B cell (primary cell): Measurements from ENCODE around the gene PET100. TPM values are rescaled to one million over a fixed set of nuclear protein-coding genes. Genes with fewer than 3 reads are reported as not detected.

Experiments used
- ATAC-seq: fragments of 200-7000 bp; cut with Tn5 transposase; one replicate; pipeline ENCODE4 v1.10.0; 2021; ENCODE audit warnings: low read depth, mild to moderate bottlenecking, moderate number of reproducible peaks, moderate library complexity
- CTCF ChIA-PET: fragments of 350-600 bp; sonication (Branson Sonifier 250); formaldehyde crosslinking; loops from one replicate; lab custom pipeline; 2021; ENCODE audit warnings: antibody characterized with exemption, inconsistent platforms; lab: Charles Lee
- POLR2A ChIA-PET: fragments of 350-600 bp; sonication (Branson Sonifier 250); formaldehyde crosslinking; loops from one replicate; lab custom pipeline; 2021; ENCODE audit warnings: antibody characterized with exemption; lab: Charles Lee
- DNase-seq: peaks from one replicate; pipeline ENCODE4 v3.0.0; 2013
- H2AFZ ChIP-seq: 2 replicates; pipeline ENCODE4 v1.6.1; 2012; ENCODE audit warnings: mild to moderate bottlenecking, low read depth, low read length; ENCODE audit not compliant: insufficient read depth, poor library complexity, severe bottlenecking
- H3K27ac ChIP-seq, 2 donors: 1 replicate in 1 of 2; 2 replicates in 1 of 2; pipeline ENCODE4 v1.5.1; 2012 to 2013; ENCODE audit warnings: low read length in 2 of 2, mild to moderate bottlenecking in 2 of 2, moderate library complexity in 1 of 2
- H3K27me3 ChIP-seq, 4 experiments: fragments of 200-600 bp in 1 of 4; sonication (generic) in 1 of 4; replicated peaks in 1 of 4; 1 replicate in 2 of 4; 2 replicates in 2 of 4; pipeline versions ENCODE4 v1.6.1 to v1.7.0; 2013 to 2016; ENCODE audit warnings: low read length in 3 of 4, mild to moderate bottlenecking in 2 of 4, mixed read lengths in 1 of 4, moderate library complexity in 1 of 4; ENCODE audit not compliant: insufficient read depth in 4 of 4, control insufficient read depth in 3 of 4; ENCODE audit errors: control extremely low read depth in 1 of 4
- H3K36me3 ChIP-seq, 2 experiments: replicated peaks in 1 of 2; 1 replicate in 1 of 2; 2 replicates in 1 of 2; pipeline versions ENCODE4 v1.6.1 to v1.7.1; 2013; ENCODE audit warnings: low read length in 1 of 2; ENCODE audit not compliant: insufficient read depth in 2 of 2, control insufficient read depth in 1 of 2; ENCODE audit errors: control extremely low read depth in 1 of 2, extremely low read depth in 1 of 2
- H3K4me1 ChIP-seq, 2 donors: fragments of 200-600 bp in 1 of 2; sonication (generic) in 1 of 2; 1 replicate in 1 of 2; 2 replicates in 1 of 2; pipeline versions ENCODE4 v1.5.1 to v1.6.1; 2013 to 2017; ENCODE audit warnings: low read length in 2 of 2; ENCODE audit not compliant: control insufficient read depth in 2 of 2, insufficient read depth in 2 of 2
- H3K4me2 ChIP-seq: replicated peaks from 2 replicates; pipeline ENCODE3; 2012; ENCODE audit warnings: mild to moderate bottlenecking, low read depth, low read length; ENCODE audit not compliant: poor library complexity, severe bottlenecking
- H3K4me3 ChIP-seq, 5 experiments: fragments of 200-600 bp in 1 of 5; sonication (generic) in 1 of 5; 1 replicate in 3 of 5; 2 replicates in 2 of 5; pipeline versions ENCODE4 v1.5.1 to v1.7.0; 2011 to 2016; ENCODE audit warnings: low read length in 4 of 5, mild to moderate bottlenecking in 4 of 5, low read depth in 2 of 5, control low read depth in 1 of 5, moderate library complexity in 1 of 5; ENCODE audit not compliant: insufficient read depth in 1 of 5; ENCODE audit errors: control extremely low read depth in 1 of 5, extremely low read depth in 1 of 5
- H3K79me2 ChIP-seq: fragments of 200-600 bp; sonication (generic); one replicate; pipeline ENCODE4 v1.6.0; 2016; ENCODE audit warnings: low read length; ENCODE audit not compliant: control insufficient read depth, insufficient read depth
- H3K9ac ChIP-seq: fragments of 200-600 bp; sonication (generic); 2 replicates; pipeline ENCODE4 v1.6.1; 2017; ENCODE audit warnings: mild to moderate bottlenecking, low read length, moderate library complexity
- H3K9me3 ChIP-seq, 3 donors: one replicate each; pipeline versions ENCODE4 v1.6.1 to v1.7.1; 2013; ENCODE audit warnings: low read length in 2 of 3; ENCODE audit not compliant: control insufficient read depth in 2 of 3, insufficient read depth in 1 of 3; ENCODE audit errors: control extremely low read depth in 1 of 3
- H4K20me1 ChIP-seq: 2 replicates; pipeline ENCODE4 v1.6.0; 2012; ENCODE audit warnings: mild to moderate bottlenecking, low read length; ENCODE audit not compliant: insufficient read depth, control insufficient read depth, poor library complexity, severe bottlenecking
- H3K27ac Mint-ChIP-seq: one replicate; pipeline ENCODE4 v1.8.0; 2021; ENCODE audit warnings: mixed read lengths
- H3K27me3 Mint-ChIP-seq: one replicate; pipeline ENCODE4 v1.8.0; 2021; ENCODE audit warnings: mixed read lengths
- H3K4me1 Mint-ChIP-seq: one replicate; pipeline ENCODE4 v1.8.0; 2021; ENCODE audit warnings: mixed read lengths
- H3K4me3 Mint-ChIP-seq: one replicate; pipeline ENCODE4 v1.8.0; 2021; ENCODE audit warnings: mixed read lengths
- H3K9me3 Mint-ChIP-seq: one replicate; pipeline ENCODE4 v1.8.0; 2022; ENCODE audit warnings: mixed read lengths; ENCODE audit not compliant: insufficient read depth
- EZH2 ChIP-seq: IDR thresholded peaks from 2 replicates; pipeline ENCODE4 v1.6.1; 2012; ENCODE audit warnings: borderline replicate concordance, low read depth, mild to moderate bottlenecking, moderate library complexity, low read length; ENCODE audit not compliant: insufficient read depth, poor library complexity, severe bottlenecking
- WGBS: methylation state at CpG from one replicate; pipeline ENCODE4 v1.1.5; 2013; ENCODE audit warnings: missing lambda C conversion rate; ENCODE audit not compliant: insufficient coverage; 5-methylcytosine and 5-hydroxymethylcytosine counted together
- intact Hi-C: fragments of 100-400 bp; cut with micrococcal nuclease; formaldehyde crosslinking; loops from one replicate; pipeline ENCODE4 v1.10.0; 2022
- polyA plus RNA-seq: library from polyadenylated mRNA; depleted of rRNA; stranded (reverse); fragments of >200 nt; gene quantifications from 2 replicates; pipeline ENCODE4 v1.2.3, GENCODE V29; 2012
- total RNA-seq, 2 donors: library from RNA; stranded (reverse); fragments of 120-200 nt in 1 of 2; gene quantifications; 1 replicate in 1 of 2; 2 replicates in 1 of 2; pipeline versions ENCODE4 v1.2.3 to v1.2.4, GENCODE V29; 2013 to 2022
- TF ChIP-seq, protein P1 (sequence below): fragments of 200-600 bp; IDR thresholded peaks from one replicate; pipeline ENCODE4 v1.8.0; 2022; ENCODE audit warnings: antibody characterized with exemption, mild to moderate bottlenecking

The PET100 gene
- total and polyA plus RNA-seq, 2 donors (not counting 1 experiment from before 2014, with no cell fraction given), result 31.3 to 100 TPM

- TF ChIP-seq, protein P1, sequence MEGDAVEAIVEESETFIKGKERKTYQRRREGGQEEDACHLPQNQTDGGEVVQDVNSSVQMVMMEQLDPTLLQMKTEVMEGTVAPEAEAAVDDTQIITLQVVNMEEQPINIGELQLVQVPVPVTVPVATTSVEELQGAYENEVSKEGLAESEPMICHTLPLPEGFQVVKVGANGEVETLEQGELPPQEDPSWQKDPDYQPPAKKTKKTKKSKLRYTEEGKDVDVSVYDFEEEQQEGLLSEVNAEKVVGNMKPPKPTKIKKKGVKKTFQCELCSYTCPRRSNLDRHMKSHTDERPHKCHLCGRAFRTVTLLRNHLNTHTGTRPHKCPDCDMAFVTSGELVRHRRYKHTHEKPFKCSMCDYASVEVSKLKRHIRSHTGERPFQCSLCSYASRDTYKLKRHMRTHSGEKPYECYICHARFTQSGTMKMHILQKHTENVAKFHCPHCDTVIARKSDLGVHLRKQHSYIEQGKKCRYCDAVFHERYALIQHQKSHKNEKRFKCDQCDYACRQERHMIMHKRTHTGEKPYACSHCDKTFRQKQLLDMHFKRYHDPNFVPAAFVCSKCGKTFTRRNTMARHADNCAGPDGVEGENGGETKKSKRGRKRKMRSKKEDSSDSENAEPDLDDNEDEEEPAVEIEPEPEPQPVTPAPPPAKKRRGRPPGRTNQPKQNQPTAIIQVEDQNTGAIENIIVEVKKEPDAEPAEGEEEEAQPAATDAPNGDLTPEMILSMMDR, result no peak
- TF ChIP-seq EZH2, result no peak
- peaks cover 0 to 5% (median 0%) of the 10 kb centered on the region in 4 experiments for H3K27me3 ChIP-seq
- Mint-ChIP-seq H3K27me3 (no peaks in the 10 kb centered on the region), H3K4me1 (peaks cover 10% of the 10 kb centered on the region), H3K9me3 (no peaks in the 10 kb centered on the region), H3K27ac (peak overlapping the region; percentile 87), H3K4me3 (peak overlapping the region; percentile 76)
- POLR2A ChIA-PET, result no interaction called here
- peak overlapping the region; percentile 91 for H2AFZ ChIP-seq
- peak overlapping the region; percentile 58 for H3K9ac ChIP-seq
- CTCF ChIA-PET, result interaction anchor here (1.0 to 8.7 kb wide), 3 partner anchors 16 to 142 kb away, joined by 3 to 100 read pairs (median 9); partner anchors contain the start of gene TRAPPC5
- peak; percentile 88 for DNase-seq
- H3K79me2 ChIP-seq, result no peaks in the 10 kb centered on the region
- H4K20me1 ChIP-seq, result no peaks in the 10 kb centered on the region
- no peaks in the 10 kb centered on the region for H3K9me3 ChIP-seq
- H3K36me3 ChIP-seq, result no peaks in the 10 kb centered on the region
- ATAC-seq, result peak; percentile 98
- WGBS, result 32% methylated on average over 5 of the region's 9 CpGs
- H3K4me3 ChIP-seq, result peak overlapping the region; percentile 25 to 55 (median 44)
- peaks cover 9 to 18% of the 10 kb centered on the region in 2 donors for H3K4me1 ChIP-seq
- peak overlapping the region; percentile 69 to 84 for H3K27ac ChIP-seq
- intact Hi-C loops, result loop anchor here (1.0 kb wide), 2 partner anchors 21 to 22 kb away; partner anchors contain the start of genes STXBP2 and TRAPPC5
- H3K4me2 ChIP-seq, result peak overlapping the region; percentile 82
These were observed 28.7 kb downstream of the PET100 start for GRCh38 chr19:7658219-7658686.

DNA sequence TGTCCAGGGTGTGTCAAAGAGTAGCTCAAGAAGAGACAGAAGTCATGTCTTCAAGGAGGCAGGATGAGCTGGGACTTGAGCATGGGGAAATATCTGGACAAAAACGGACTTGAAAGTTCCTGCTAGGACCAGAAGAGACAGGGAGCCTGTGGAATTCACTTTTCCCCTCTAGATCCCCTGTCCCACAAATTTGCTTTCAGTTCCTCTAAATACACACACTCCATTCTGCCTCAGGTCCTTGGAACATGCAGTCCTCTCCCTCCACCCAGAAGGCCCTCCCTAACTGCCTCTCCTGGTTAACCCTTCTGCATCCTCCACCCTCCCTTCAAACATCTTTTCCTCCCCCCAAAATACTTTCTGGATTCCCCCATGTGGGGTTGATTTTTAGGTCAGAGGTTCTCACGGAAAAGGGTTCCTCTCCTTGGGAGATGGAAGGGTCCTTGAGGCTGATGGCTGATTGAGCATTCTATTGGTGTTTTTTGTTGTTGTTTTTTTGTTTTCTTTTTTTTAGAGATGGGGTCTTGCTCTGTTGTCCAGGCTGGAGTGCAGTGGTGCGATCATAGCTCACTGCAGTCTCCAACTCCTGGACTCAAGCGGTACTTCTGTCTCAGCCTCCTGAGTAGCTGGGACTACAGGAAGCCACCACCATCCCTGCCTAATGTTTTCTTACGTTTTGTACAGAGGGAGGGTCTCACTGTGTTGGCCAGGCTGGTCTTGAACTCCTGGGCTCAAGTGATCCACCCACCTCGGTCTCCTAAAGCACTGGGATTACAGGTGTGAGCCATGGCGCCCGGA is 32.3 kb downstream of the PET100 start:
- CTCF ChIA-PET, result interaction anchor here (0.5 to 1.7 kb wide), 4 partner anchors 10 to 121 kb away, joined by 3 to 5 read pairs (median 4); partner anchors contain the start of gene TRAPPC5
- Mint-ChIP-seq H3K27me3 (peaks cover 9% of the 10 kb centered on the region), H3K4me3 (no peak overlapping the region), H3K4me1 (peaks cover 10% of the 10 kb centered on the region), H3K9me3 (no peaks in the 10 kb centered on the region), H3K27ac (no peak overlapping the region)
- no peak overlapping the region for H3K9ac ChIP-seq
- H3K79me2 ChIP-seq, result no peaks in the 10 kb centered on the region
- no peaks in the 10 kb centered on the region for H4K20me1 ChIP-seq
- peaks cover 0 to 5% (median 1%) of the 10 kb centered on the region in 4 experiments for H3K27me3 ChIP-seq
- no peak overlapping the region for H3K4me2 ChIP-seq
- no peak overlapping the region for H3K27ac ChIP-seq
- no peak for ATAC-seq
- no peaks in the 10 kb centered on the region for H3K36me3 ChIP-seq
- H3K4me3 ChIP-seq, result no peak overlapping the region
- WGBS, result 84% methylated on average over 5 of the region's 8 CpGs
- no peak for DNase-seq
- POLR2A ChIA-PET, result no interaction called here
- peaks cover 9 to 18% of the 10 kb centered on the region in 2 donors for H3K4me1 ChIP-seq
- TF ChIP-seq, protein P1, result no peak
- TF ChIP-seq EZH2, result no peak
- intact Hi-C loops, result no loop called here
- H3K9me3 ChIP-seq, result no peaks in the 10 kb centered on the region
- H2AFZ ChIP-seq, result no peak overlapping the region
